ENCODE results near the gene TMEM182.

The TMEM182 gene

DNA sequence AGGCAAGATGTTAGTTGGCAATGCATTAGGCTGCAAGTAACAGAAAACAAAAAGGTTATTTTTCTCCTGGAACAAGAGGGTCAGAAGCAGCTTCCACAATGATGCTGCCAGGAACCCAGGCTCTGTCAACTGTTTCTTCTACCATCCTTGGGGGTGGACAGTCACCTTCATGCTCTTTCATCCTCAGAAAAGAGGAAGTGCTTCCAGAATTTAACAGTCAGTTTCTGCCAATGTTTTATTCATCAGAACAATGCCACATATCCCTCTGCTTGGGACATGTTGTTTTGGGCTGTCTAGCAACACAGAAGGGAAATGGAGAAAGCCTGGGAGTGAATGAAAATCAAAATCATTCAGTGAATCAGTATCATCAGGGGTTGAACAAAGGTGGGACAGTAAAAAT lies 7.1 kb downstream of the TMEM182 start:
- DNase-seq = no peak

DNA sequence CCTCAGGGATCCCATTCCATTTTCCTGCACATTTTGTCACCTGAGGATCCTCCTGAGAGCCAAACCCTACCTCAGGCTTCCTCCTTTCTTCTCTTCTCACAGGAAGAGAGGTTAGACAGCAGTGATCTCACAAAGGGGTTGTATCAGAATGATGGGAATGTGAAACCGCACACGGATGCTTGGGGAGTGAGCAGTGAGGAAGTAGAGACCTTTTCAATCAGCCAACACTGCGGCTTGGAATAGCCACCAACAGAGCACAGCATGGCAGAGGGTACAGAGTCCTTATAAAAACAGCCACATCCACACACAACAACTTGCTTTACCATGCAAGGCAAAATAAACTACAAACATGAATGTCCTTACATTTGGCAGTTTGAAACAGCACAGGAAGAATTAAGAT lies 8.7 kb downstream of the TMEM182 start:
- DNase-seq = no peak

DNA sequence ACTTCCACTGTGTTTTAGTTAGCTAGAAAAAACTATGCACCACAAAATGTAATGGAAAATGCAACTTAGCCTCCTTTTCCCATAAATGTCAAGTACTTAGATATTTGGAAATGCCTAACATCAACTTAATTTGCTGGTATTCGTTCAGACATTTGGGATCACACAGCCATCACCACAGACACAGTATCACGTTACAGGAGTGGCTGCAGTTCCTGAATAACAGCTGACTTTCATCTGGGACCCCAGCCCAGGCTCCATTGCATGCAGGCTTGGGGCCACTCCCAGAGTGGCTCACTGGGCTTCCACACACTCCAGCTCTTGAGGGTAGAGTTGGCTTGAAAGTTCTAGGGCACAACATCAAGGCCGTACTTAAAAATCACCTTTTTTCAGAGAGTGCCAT lies 9.3 kb downstream of the TMEM182 start:
- DNase-seq = no peak

DNA sequence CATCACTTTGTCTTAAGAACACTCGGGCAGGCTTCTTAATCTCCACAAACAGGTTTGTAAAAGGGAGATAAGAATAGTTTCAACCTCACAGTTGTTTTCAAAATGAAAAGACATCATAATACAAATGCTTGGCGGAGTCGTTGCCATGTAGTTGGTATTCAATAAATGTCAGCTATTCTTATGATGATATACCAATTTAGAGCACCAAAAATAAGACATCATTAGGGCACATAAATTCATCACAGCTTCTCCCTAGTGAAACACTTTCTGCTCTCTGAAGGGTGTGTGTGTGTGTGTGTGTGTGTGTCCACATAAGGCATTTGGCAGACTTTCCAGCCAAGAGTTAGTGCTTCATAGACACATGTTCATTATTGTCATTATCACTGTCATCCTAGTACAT lies 10.8 kb downstream of the TMEM182 start:
- DNase-seq = no peak

DNA sequence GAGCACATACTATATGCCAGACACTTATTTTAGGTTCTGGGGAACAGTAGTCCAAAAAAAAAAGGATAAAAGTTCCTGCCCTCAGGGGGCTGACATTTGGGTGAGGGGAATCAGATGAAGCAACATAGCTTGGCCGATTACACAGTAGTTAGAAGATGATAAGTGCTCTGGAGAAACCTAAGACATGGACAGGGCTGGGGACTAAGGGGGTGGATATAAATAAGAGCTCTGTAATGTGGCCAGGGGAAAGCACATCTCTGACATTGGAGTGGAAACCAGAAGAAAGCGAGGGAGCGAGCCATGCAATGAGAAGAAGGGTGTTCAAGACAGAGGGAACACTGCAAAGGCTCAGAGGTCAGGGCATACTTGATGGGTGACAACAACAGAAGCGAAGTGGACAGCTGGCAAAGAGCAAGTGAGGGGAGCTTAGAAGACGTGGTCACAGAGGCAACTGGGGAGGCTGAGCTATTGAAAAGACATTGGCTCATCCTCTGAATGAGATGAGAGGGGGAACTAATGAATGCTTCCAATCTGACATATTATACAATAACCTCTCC lies 11.4 kb downstream of the TMEM182 start:
- DNase-seq = no peak

DNA sequence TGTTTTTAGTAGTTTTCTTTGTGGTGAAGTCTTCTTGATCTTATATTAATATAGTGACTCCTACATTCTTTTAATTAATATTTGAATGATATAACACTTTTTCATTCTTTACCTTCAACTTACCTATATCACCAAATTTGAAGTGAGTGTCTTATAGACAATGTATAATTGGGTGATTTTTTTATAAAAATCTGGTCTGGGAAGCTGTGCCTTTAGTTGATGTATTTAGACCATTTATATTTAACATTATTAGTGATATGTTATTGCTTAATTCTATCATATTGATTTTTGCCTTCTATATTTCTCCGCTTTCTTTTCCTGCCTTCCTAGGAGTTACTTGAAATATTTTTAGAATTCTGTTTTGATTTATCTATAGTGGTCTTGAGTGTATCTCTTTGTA lies 16.4 kb downstream of the TMEM182 start:
- DNase-seq = no peak

DNA sequence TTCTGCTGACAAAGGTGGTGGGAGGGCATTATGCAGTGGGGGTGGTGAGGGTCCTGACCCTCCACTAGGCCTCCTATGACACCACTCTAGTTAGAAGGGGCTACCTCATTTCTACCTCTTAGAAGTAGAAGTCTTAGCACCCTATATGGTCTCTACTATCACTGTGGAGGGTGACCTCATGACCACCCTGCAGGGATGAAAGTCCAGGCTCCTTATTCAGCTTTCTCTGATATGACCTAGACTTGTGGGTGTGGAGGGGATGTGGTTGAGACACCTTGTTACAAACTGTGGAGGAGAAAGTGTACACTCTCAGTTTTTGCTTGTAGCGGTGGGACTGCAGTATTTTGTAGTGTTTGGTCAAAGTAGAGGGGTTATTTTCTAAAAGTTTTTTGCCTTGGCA lies 18.6 kb downstream of the TMEM182 start:
- no peak for DNase-seq

DNA sequence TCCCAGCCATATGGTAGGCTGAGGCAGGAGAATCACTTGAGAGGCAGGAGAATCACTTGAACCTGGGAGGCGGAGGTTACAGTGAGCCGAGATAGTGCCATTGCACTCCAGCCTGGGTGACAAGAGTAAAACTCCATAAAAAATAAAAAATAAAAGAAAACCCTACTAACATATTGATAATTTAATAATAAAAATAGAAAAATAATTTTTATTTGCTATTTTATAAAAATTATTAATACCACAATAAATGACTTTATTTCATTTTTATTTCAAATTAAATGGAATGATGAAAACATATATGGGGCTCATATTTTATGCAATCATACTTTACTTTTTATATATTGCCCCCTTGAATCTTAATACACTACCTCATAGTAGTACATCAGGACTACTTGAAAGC lies 20.4 kb downstream of the TMEM182 start:
- DNase-seq = no peak

DNA sequence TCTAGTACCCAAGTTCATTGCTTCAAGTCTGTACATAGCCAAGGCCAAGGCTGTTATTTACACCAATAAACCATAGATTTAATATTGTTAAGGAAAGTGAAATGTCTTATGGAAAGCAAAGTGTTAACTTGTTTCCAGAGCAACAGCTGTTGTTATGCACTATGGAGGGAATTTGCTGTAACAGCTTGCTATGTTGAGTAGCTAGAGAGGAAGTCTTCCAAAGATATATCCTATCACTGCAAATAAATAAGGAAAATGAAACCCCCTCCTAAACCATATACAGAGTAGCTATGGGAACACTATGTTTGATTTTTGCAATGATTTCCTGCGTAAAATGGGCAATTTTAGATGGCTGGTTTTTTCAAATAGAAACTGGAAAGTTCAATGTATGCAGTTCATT lies 21.1 kb downstream of the TMEM182 start:
- DNase-seq = no peak

DNA sequence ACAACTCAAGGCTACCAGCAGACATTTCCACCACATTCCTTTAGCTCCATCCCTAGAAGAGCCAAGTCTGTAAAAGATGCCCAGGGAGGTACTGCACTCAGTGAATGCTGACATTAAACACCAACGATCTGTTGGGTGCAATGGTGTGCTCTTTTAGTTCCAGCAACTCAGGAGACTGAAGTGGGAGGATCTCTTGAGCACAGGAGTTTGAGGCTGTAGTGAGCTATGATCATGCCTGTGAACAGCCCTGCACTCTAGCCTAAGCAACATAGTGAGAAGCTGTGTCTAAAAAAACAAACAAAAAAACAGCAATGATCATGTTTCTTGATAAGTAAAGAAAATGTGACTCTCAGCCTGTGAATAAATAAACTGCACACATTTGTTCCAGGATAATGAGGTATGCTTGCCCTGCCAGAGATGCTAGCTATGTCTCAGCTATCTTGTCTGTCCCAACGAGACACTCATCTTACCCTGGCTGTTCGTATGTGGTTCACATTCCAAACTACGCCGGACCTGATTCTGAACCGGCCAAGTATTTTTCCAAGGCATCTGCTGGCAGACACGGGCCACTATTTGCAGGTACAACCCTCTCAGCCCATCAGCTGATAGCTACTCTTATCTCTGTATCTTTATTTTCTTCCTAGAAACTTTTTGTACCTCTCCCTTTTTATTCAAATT lies 21.8 kb downstream of the TMEM182 start:
- DNase-seq = no peak

DNA sequence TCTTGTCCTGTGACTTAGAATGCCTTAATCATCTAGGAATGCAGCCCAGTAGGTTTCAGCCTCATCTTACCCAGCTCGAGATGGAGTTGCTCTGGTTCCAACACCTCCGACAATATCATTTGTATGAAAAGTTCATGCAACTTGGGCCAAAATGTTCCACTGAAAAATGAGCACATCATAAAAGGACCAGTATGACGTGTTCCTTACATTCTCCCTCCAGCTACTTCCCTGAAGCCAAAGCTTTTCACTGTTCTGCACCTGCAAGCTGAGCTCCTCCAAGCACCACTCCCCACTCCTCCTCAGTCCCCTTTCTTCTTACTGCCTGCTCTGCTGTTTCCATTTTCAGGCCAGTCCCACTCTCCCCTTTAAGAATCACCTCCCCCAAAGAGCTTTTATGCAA lies 23.1 kb downstream of the TMEM182 start:
- DNase-seq = no peak

DNA sequence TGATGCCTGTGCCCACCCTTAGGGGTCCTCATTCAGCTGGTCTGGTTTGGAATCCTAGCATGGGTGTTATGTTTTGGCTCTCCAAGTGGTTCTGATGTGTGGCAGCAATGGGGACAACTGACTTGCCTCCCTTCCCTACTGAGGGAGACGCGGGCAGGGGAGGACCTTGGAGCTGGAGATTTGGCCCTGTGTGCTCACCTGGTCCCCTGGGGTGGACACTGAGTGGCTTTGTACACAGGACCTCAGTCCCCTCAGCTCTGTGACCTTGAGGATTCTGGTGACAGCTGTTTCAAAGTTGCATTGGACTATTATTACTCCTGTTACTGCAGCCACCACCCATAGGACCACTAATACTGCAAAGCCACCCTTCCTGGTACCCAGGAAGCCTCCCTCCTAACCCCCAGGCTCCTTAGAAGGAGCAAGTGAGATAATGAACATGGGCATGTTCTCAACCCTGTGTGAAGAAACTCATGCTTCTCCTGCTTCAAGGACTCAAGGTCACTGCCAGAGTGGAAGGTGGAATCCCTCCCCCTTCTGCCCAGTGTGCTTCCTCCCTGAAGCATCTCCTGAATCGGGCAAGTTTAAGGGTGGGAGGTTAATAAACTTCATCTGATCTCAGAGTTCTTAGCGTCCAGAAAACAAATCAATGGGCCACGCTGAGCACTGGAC lies 26.5 kb downstream of the TMEM182 start:
- DNase-seq = no peak

DNA sequence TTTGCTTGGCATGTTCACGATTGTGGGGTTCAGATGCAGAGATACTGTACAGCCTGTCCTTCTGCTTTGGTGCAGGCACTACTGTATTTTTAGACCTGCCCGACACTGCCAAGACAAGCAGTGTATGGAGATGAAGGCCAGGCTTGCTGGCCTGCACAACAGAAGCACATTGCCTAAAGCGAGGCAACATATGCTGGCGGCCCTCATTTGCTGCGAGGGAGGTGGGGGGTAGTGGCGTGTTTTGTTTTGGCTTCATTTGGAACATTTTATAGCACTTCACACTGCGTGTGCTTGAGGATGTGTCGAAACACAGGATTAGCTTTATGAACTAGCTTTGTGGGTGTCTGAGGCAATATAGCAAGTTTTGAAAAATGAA lies 27.0 kb downstream of the TMEM182 start:
- no peak for DNase-seq

DNA sequence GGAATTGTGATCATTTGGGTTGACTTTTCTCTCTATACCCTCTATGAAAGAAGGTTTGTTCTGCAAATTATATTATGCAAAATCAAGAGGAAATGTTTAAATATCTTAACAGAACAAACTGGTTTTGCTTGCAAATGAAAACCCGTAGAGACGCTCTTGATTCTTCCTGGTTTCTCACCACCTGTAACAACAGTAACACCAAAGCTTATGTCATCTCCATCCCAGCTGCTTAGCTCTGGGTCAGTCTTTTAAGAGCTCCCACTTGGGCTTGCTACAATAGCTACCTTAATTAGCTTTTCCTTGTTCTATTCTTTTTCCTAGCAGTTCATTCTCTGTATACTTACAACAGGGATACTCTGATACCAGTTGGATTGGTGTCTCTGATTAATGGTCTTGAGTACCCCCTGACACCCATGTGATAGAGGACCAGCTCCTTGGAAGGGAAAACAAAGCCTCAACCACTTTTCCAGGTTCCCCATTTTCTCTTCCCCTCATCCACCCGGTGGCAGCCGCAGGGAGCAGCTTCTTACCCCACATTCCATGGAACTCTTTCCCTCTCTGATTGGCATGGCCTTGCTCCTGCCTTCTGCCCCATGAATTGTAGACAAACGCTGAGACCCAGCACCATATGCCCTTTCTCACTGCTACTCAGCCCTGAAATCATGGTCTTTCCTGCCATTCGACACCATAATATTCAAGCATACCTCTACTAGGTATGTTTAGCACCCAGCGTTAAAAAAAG lies 27.7 kb downstream of the TMEM182 start:
- DNase-seq = no peak

DNA sequence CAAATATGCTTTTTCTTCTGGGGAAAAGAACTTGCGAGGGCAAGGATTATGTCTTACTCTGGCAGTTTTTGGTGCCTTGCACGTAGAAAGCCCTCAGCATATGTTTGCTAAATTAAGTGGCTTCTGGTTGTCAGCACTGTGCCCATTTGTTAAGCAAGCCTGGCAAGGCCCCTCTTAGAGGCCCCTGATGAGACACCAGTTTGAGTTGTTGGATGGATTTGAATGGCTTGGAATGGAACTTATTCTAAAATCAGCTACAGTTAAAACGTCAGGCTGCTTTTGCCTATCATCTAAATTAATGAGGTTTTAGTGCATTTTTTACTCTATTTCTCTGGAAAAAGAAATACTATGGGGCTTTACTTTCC lies 28.2 kb downstream of the TMEM182 start:
- no peak for DNase-seq

DNA sequence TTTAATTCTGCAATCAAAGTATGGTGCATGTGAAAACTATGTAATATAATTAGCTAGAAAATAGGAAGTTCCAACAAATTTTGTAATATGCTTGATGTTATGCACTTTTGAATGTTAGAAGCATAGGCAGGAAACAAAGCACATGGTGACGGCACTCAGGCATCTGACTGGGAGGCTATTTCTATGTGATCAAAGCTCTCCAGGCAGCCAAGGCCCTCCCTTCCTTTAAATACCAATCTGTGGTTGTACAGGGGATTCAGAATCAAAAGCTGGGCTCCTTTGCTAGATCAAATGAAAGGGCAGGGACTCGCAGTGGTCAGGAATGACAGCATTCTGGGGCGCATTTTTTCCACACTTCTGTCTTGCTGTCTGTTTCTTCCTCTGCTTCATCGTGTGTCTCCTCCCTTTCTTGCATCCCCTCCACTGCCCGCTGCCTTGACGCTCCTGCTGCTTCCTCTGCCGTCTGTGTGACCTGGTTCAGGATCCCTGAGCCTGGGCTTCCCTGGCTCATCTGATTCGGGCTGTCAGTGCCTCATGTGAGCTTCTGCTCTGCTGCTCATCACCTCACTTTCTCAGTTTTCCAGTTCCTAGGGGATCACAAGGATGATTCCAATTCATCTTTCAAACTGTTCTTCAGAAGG lies 30.9 kb downstream of the TMEM182 start:
- peak in 1 of 2 donors; percentile 20 for DNase-seq

DNA sequence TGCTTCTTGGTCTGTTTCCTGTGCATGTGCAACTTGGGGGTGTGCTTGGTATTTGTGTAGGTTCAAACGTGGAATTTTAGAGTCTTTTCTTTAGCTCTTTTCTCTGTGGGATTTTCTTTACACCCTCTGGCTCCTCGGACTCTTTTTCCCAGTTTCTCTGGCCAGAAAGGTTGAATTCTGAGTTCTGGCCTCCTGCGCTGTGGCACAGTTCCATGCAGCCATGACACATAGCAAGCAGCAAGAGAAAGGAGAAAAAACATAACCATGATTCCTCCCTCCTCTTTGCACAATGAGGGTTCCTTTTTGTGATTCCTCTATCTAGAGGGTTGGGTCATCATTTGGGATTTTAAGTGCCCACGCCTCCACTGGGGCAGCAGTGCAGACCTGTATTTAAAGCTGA lies 33.8 kb downstream of the TMEM182 start:
- DNase-seq = no peak

DNA sequence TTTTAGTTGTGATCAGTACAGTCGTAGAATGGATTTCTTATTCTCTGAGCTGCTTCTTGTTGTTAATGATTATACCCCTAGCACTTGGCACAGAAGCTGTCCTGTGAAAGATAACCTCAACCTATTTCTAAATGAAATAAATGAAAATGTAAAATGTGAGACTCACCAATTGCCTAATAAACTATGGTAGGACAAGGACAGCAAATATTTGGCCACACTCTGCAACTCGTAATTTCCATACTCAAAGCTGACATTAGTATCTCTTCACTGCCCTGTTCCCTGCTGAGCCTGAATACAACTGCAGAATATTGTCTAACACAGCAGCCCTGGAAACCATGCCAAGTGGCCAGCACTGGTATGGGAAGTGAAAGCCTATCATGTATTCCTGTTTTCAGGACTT lies 34.5 kb downstream of the TMEM182 start:
- no peak for DNase-seq

DNA sequence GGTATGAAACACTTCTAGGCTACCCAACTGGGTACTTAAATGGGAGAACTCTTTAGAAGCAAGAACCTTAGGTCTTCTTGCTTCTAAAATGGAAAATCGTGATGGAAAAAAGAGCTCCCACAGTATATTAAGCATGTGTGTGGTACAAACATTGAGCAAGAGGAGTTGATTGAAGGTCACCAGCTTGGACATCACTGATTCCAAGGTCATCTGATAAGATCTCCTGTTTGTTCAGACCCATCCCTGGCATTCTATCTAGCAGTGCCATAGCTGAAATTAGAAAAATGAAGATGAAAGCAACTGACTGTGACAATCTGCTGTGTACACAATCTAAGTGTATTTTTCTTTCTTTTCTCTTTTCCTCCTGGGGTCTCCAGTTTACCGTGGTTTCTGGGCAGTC lies 35.7 kb downstream of the TMEM182 start:
- DNase-seq = no peak

DNA sequence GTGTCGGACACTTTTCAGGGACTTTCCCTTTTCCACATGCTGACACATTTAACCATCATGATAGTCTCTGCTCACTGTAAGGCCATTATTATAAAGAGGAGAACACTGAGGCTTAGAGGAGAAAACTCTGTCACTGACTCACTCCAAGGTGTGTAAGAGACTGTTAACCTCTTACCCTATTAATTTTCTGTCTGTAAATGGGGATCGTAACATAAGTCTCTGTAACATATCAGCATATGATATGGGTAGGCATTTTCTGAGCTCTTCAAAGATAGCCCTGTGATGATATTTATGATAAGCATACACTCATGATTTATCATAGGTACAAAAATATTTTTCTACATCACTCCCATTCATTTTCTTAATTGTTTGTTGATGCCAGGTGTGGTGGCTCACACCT lies 36.4 kb downstream of the TMEM182 start:
- no peak for DNase-seq

DNA sequence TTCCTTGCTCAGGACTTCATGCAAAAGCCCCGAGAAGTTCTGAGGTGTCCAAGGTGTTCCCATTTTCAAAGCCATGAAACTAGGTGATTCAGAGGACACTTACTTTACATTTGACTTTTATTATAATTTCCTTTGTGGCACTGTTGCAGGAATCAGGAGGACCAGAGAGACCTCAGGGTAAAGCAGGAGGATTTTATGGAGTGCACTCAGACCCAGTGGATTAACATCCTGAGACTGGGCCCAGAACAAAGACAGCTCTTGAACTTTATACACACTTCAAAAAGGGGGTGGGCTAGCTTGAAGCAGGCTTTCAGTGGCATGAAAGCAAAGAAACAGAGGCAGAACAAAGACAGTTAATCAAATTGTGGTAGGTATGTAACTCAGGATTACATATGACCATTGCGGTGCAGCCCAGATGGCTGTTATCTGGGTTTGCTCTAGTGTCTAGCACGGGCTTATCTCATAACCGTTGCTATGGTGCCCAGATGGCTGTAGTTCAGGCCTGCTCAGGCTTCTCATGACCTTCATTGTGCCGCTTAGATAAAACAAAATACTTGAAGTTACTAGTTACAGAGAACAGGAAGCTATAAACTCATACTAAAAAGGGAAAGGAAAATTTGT lies 39.4 kb downstream of the TMEM182 start:
- no peak for DNase-seq

DNA sequence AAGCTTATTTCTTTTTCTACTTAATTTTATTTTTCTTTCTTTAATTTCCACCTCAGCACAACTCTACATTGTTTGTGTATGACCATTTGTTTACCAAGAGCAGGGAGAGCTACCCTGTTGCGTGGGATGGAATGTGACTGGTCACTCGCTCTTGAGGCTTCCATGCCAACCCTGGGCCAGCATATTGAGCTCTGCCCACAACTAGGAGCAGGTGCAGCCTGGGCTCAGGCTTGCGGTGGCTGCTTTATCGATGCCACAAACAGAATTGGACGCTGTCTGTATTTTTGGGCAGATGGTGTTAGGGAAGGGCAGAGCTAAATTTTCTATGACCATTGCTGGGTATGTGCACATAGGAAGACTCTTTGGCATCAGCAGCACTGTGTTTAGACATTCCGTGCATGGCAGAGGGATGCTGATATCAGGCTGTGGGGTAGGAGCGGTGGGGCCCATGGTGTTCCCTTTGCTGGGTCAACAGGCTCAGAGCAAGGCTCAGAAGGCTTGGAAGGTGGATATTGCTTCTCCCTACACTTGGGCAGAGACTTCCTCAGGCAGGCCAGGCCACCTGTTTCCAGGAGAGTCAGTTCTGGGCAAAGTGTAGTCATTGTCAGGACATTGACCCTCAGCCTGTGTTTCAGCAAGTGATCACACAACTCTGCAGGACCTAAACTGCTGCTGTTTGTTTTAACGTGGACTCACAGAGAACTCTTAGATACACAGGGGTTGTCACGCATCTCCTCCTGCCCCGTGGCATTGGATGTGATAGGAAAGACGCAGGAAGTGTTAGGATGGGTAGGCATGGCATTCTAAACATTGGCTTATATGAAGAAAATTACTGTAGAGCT lies 40.2 kb downstream of the TMEM182 start:
- DNase-seq = no peak
